Vagina (tissue), 2 donors: ENCODE measurements around the gene PEMT. TPM values are rescaled to one million over a fixed set of nuclear protein-coding genes. Genes with fewer than 3 reads are reported as not detected.

Experiments
- DNase-seq, 2 donors: peaks; one replicate each; pipeline ENCODE4 v3.0.0-alpha.2; 2017; ENCODE audit errors: extremely low spot score in 2 of 2
- H3K27ac ChIP-seq: fragments of 200-600 bp; sonication (generic); one replicate; pipeline ENCODE4 v1.5.1; 2019
- H3K27me3 ChIP-seq: fragments of 200-600 bp; sonication (generic); one replicate; pipeline ENCODE4 v1.5.1; 2019
- H3K36me3 ChIP-seq, 2 donors: fragments of 200-600 bp; sonication (generic); one replicate each; pipeline ENCODE4 v1.5.1; 2017 to 2019
- H3K4me1 ChIP-seq: fragments of 200-600 bp; sonication (generic); one replicate; pipeline ENCODE4 v1.5.1; 2019
- H3K4me3 ChIP-seq, 2 donors: fragments of 200-600 bp; sonication (generic); 1 replicate in 1 of 2; 2 replicates in 1 of 2; pipeline ENCODE4 v1.5.1; 2016 to 2019
- H3K9me3 ChIP-seq: fragments of 200-600 bp; sonication (generic); one replicate; pipeline ENCODE4 v1.5.1; 2019
- CTCF ChIP-seq, 3 experiments: fragments of 450-650 bp in 2 of 3; fragments of 200-600 bp in 1 of 3; sonication (generic) in 1 of 3; IDR thresholded peaks; one replicate each; pipeline ENCODE4 v1.5.1; 2017 to 2019; ENCODE audit warnings: antibody characterized with exemption in 3 of 3, mild to moderate bottlenecking in 2 of 3, moderate library complexity in 2 of 3
- POLR2A ChIP-seq, 2 donors: fragments of 450-650 bp; IDR thresholded peaks; one replicate each; pipeline ENCODE4 v1.6.1; 2017; ENCODE audit warnings: antibody characterized with exemption in 2 of 2, mild to moderate bottlenecking in 2 of 2, moderate library complexity in 2 of 2
- POLR2AphosphoS5 ChIP-seq, 2 donors: sonication (generic); formaldehyde crosslinking; IDR thresholded peaks; one replicate each; pipeline ENCODE4 v1.9.0; 2017; ENCODE audit warnings: antibody characterized with exemption in 2 of 2, mild to moderate bottlenecking in 2 of 2, low read depth in 1 of 2; ENCODE audit not compliant: insufficient read depth in 1 of 2
- intact Hi-C: fragments of 100-400 bp; cut with DNase I; formaldehyde crosslinking; loops from one replicate; pipeline ENCODE4 v1.15.1; 2023
- total RNA-seq: library from RNA; depleted of rRNA; stranded (reverse); fragments of >200 nt; gene quantifications from one replicate; pipeline ENCODE4 v1.2.3, GENCODE V29; 2016

Gene PEMT
- total RNA-seq, 1 donor from 2014 or later = 37.3 TPM

GRCh38 chr17:17595755-17596154 lies 4.2 kb upstream of the PEMT start:
- no peaks in the 10 kb centered on the region for H3K9me3 ChIP-seq
- no peaks in the 10 kb centered on the region for H3K27me3 ChIP-seq
- no peak overlapping the region for H3K27ac ChIP-seq
- DNase-seq = no peak
- intact Hi-C loops = no loop called here
- peaks cover 18% of the 10 kb centered on the region for H3K4me1 ChIP-seq
- no peak overlapping the region for H3K4me3 ChIP-seq
- no peak for TF ChIP-seq CTCF (IDR thresholded peaks at IDR 0.05)
- no peaks in the 10 kb centered on the region for H3K36me3 ChIP-seq

GRCh38 chr17:17593222-17593620 lies 1.7 kb upstream of the PEMT start:
- intact Hi-C loops = no loop called here
- Histone ChIP-seq H3K27ac (no peak overlapping the region), H3K4me3 (no peak overlapping the region), H3K9me3 (no peaks in the 10 kb centered on the region), H3K4me1 (peaks cover 43% of the 10 kb centered on the region), H3K36me3 (no peaks in the 10 kb centered on the region), H3K27me3 (no peaks in the 10 kb centered on the region)
- DNase-seq = no peak
- TF ChIP-seq POLR2AphosphoS5 (IDR thresholded peaks at IDR 0.05; ENCODE audit: insufficient read depth in 1 of 2, low read depth in 1 of 2) = no peak
- TF ChIP-seq POLR2A (IDR thresholded peaks at IDR 0.05) = no peak
- no peak for TF ChIP-seq CTCF (IDR thresholded peaks at IDR 0.05)

GRCh38 chr17:17590883-17591354 lies 589 bp downstream of the PEMT start:
- Histone ChIP-seq H3K27ac (peak overlapping the region; percentile 83), H3K4me1 (peaks cover 51% of the 10 kb centered on the region), H3K4me3 (peak overlapping the region; percentile 87 to 92), H3K9me3 (no peaks in the 10 kb centered on the region), H3K36me3 (no peaks in the 10 kb centered on the region), H3K27me3 (no peaks in the 10 kb centered on the region)
- TF ChIP-seq POLR2A (IDR thresholded peaks at IDR 0.05) = no peak
- TF ChIP-seq POLR2AphosphoS5 (IDR thresholded peaks at IDR 0.05; ENCODE audit: insufficient read depth in 1 of 2, low read depth in 1 of 2) = no peak
- no peak for TF ChIP-seq CTCF (IDR thresholded peaks at IDR 0.05)
- intact Hi-C loops = no loop called here
- peak in 1 of 2 donors; percentile 88 for DNase-seq

- H3K4me1 ChIP-seq = peaks cover 51% of the 10 kb centered on the region
- no peaks in the 10 kb centered on the region for H3K27me3 ChIP-seq
- no peaks in the 10 kb centered on the region for H3K9me3 ChIP-seq
- intact Hi-C loops = no loop called here
- TF ChIP-seq POLR2AphosphoS5 (IDR thresholded peaks at IDR 0.05; ENCODE audit: insufficient read depth in 1 of 2, low read depth in 1 of 2) (no peak), CTCF (IDR thresholded peaks at IDR 0.05) (no peak), POLR2A (IDR thresholded peaks at IDR 0.05) (no peak)
- peak overlapping the region; percentile 87 to 92 for H3K4me3 ChIP-seq
- H3K36me3 ChIP-seq = no peaks in the 10 kb centered on the region
- peak in 1 of 2 donors; percentile 65 for DNase-seq
- peak overlapping the region; percentile 83 for H3K27ac ChIP-seq
Observed at GRCh38 chr17:17590141-17590751, 1.3 kb downstream of the PEMT start.

- H3K36me3 ChIP-seq = no peaks in the 10 kb centered on the region
- H3K9me3 ChIP-seq = no peaks in the 10 kb centered on the region
- TF ChIP-seq POLR2A (IDR thresholded peaks at IDR 0.05) = no peak
- no peak for TF ChIP-seq CTCF (IDR thresholded peaks at IDR 0.05)
- no peak for TF ChIP-seq POLR2AphosphoS5 (IDR thresholded peaks at IDR 0.05; ENCODE audit: insufficient read depth in 1 of 2, low read depth in 1 of 2)
- H3K4me1 ChIP-seq = peaks cover 43% of the 10 kb centered on the region
- H3K27me3 ChIP-seq = no peaks in the 10 kb centered on the region
- intact Hi-C loops = no loop called here
- H3K27ac ChIP-seq = peak overlapping the region; percentile 25
- no peak overlapping the region for H3K4me3 ChIP-seq
- DNase-seq = no peak
Observed at GRCh38 chr17:17587614-17588337, 3.7 kb downstream of the PEMT start.
